DMS 273 treated with DMSO at 0.1 percent for 48 hours (cell line): Measurements from ENCODE around the gene TCF4.

ENCODE experiments used
- DNase-seq: peaks from one replicate; lab custom pipeline; 2025; lab: John Stamatoyannopoulos, UW

TCF4 gene

DNA sequence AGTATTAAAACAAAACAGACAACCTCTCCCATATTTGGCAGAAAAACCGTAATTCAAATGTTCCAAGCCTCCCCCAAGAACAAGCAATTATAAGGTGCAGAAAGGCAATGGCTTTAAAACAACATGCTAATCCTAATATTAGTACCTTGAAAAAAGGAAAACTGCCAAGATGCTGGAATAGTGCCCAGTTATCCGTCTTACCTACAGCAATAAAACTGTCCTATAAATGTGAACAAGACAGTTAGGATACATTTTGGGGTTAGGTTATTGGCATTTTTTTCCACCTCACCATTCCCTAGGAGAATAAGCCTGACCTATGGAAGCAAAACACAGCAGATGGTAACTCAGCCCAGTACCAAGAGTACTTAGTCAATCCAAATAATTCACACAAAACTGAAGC, 83.2 kb downstream of the TCF4 start:
- no peak for DNase-seq

DNA sequence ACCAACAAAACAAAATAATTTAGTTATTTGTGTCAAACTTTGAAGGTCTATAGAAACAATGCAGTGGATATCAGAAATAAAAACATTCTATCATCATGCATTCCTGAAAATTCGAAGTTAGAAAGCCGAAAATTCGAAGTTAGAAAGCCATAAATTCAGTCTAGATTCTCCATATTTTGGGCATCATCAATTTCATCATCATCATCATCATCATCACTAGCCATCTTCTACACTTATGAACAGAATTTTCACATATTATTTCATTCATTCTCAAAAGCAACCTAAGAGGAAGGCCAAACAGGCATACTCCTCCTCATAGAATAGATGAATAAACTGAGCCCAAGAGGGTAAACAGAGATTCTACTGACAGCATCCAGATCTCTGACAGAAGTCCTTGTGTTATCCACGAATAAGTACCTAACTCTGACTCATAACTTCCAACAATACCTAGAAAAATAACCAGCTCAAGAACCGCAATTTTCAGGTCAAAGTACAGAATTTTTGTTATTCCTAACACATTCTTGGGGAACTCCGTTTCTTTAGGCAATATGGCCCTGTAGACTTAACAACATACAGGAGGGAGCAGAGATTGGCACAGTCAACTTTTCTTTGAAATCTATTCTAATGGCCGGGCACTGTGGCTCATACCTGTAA, 84.7 kb downstream of the TCF4 start:
- DNase-seq: no peak

DNA sequence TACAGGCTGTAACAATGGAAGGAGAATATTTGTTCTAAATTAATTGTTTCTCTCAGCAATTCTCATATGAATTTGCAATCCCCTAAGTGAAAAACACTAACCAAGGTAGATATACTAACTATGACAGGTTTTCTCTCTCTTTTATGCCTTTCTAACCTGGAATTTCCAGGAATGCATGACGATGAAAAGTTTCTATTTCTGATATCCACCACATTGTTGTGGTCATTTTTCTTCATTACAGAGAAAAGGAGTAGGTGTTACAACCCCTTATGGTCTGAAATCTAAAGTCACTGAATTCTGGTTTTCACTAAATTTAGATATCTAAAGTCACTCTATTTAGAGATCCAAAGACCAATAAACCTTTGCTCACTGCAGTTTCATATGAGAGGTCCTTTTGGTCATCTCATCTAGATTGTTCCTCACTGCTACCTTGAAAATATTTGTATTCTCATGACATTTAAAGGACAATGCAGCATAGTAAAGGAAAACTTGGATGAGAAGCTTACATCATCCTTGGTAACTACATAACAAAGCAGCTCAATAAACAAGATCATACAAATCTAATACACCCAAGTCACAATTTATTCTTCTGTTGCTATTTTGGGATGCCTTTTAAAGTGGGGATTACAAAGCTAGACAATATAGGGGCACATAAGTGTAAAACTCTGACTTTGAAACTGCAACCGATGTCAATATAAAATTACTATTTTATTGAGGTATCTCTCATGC, 85.8 kb downstream of the TCF4 start:
- DNase-seq: no peak

DNA sequence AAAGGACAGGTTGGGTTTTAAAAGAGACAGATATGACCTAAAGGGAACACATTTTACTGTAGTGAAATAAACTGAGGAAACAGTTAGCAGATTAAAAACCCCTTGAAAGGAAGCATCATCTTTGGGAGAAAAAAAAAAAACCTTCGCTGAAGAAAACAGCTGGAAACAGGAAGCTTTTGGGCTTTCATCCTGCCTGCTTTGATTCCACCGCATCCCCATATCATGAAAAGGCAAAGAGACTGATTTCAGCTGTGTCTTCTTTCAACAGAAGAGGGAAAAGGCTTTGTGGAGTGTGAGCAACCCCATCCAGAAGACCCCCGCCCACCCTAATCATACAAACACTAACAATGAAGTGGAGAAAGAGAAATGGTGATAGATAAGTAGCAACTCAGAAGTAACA, 86.4 kb downstream of the TCF4 start:
- no peak for DNase-seq

DNA sequence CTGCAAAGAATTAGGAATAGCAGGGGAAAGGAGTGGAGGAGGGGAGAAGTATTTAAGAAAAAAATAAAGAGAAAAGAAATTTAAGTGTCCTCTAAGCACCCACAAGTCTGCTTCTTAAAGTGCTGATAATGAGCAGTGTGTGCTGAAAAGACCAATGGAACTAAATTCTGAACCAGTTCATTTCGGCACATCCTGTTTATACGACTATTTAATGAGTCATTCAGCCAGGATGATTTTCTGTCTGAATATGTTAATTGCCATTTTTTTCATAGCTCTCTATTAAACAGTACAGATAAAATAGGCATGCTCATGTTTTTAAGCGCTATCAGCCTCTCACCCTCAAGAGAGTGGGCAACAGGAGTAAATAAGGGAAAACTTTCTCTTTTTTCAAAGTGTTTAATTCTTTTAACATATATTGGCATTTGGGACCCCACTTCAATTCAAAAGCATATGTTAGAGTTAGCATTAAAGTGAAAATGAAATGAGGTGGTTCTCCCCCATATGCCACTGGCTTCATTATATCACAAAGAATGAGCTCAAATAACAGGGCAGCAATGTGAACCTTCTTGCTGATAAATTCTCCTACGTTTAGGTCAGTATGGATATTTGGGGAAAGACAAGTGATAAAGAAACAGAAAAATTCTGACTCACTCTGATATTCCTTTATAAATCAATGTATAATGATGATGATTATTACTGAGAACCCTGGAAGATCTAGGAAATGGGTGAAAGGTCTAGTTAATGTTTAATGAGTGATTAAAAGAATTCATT, 87.5 kb downstream of the TCF4 start:
- peak; percentile 82 for DNase-seq

DNA sequence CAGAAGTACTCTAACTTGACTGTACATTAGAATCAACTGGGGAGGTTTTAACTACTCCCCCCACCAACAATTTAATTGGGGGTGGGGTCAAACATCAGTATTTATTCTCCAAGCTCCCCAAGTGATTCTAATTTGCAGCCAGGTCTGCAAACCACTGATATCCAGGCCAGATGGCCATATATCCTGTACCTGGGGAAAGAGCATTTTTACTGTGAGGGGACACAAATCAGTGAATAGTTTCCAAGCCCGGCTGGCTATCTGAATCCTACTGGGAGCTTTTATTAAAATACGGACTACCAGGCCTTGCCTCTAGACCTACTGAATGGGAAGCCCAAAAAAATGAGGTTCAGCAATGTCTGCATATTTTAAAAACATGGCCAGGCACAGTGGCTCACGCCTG, 88.5 kb downstream of the TCF4 start:
- no peak for DNase-seq

DNA sequence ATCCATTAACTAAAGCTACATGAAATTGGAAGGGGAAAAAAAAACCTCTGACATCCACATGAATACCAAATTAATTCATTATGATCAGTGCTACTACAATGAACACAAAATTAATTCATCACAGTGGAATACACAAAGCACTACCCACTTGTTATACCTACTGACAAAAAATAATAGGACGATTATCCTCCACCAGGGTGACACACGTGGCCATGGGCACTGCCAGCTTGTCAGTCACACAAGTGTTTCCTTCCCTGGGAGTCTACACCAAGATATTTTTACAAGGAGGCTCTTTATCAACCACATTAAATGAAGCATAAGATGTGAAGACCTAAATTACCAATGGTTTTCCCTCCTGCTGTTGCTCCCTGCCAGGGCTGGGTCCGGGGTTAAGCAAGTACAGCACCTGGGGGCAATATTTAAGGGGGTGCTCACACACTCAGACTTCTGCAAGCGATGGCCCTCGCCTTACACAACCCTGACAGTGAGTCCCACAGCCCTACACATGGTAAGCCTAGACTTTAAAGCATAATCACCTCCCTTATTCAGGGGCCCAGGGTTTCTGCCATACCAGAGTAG, 90.1 kb downstream of the TCF4 start:
- no peak for DNase-seq

DNA sequence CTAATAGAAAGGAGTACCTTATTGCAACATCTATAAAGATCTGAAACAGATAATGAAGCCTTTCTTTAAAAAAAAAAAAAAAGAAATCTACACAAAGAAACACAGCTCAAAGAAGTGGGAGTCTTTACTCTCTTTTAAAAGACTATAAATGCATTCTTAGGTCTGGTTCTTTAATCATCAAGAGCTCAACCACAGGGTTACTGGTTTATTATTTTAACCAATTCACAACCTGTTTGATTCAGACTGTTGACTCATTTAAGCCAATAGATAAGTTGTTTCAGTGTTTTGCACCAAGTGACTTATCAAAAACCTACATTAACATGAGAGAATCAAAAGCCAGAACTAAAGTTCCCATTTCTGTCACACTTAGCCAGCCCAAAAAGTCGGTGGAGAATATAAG, 93.1 kb downstream of the TCF4 start:
- no peak for DNase-seq

DNA sequence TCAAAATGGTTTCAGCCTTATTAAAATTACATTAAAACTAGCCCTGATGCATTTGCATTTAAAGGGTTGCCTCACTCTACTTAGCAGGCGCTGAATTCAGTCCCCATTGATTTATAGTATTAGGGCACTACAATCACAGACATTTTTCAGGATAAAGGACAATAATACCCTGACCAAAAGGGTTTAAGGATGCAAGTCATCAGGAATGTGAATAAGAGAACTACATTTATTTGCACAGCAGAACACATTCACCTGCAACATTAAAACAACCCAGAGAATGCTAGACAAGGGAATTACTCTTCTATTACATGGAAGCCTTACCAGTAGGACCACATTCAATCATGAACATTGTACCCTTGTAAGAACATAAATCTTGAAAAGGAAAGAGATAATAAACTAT, 93.6 kb downstream of the TCF4 start:
- no peak for DNase-seq

DNA sequence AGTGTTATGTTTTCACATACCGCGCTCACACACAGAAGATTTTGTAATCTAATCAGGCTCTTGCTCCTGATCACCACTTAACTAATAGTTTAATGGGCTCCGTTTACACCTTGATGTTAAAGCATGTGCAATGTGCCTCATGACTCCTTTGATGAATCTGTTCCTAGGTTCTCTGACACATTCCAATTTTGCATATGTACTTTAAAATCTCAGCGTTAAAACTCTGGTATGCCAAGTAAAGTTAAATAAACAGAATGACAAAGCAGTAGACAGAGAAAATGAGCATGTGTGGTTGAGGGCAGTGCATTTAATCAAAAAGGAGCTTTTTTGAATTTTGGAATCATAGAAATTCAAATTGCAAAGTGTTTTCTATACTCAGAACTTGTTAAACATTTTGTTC, 96.4 kb downstream of the TCF4 start:
- no peak for DNase-seq

DNA sequence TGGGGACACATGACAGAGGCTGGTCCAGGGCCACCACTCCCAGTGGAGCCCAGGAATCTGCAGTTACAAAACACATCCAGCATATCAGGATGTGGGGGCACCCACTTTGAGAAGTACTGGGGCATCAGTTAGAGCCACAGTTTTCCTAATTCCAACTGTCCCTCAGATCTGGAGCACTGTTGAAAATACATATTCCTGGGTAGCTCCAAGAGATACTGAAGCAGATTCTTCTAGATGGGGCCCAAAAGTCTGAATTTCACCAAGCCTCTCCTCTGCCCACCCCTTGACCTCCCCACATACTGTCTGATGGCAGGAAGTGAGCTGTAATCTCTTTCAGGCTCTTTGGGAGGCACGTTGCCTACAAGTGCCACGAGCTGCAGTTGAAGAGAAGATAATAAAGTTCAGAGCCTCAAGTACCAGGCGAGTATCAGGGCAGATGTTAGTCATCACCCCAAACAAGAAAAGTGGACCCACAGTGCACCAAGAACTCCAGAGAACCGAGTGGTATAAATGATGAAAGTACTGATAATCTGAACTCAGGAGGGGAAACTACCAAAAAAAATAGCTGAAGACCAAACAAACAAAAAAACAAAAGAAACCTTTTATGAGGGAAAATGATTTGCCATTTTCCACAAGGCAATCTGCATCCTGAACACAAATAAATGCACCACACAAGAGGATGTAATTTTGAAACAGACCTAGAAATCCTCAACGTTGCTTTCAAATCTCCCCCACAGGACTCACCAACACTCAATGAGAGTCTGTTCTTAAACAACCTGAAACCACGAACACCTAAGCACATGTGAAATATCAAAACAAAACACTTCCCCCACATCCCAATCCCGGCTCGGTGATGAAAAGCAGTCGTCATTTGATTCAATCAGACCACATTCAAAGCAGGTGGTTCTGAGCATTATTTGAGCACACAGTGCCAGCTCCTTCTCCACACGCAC, 98.7 kb downstream of the TCF4 start:
- DNase-seq: no peak

DNA sequence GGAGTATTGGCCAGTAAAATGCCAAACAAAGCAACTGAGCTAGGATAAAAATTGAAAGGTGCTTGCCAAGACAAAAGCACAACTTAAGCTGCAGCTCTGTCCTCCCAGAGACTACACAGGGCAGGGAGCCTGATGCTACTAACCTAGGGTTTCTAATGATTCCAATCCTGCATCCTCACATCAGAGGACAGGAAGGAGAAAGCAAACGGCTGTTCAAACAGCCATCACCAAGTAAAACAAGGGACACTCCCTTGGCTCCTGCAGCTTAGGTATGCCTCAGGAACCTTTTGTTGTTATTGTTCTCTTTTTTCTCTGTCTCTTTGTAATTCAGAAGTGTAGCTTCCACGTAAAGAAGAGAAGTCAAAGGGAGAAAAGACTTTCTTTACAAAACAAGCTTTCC, 99.5 kb downstream of the TCF4 start:
- DNase-seq: no peak

DNA sequence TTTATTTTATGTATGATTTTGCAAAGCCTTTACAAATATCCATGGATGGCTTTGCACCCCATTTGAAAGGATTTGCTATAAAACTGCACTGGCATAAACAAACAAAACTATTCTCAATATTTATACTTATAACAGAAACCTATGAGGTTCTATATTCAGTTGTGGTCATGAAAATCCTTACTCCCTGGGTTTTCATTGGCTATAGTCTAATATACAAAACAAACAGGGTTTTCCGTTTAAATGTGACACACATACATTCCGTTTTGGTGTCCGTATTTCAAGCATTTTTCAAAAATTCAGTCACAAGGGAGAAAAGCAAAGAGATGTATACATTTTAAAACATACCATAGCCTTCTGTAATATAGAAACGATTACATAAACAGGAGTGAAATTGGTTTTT, 100.0 kb downstream of the TCF4 start:
- DNase-seq: no peak

DNA sequence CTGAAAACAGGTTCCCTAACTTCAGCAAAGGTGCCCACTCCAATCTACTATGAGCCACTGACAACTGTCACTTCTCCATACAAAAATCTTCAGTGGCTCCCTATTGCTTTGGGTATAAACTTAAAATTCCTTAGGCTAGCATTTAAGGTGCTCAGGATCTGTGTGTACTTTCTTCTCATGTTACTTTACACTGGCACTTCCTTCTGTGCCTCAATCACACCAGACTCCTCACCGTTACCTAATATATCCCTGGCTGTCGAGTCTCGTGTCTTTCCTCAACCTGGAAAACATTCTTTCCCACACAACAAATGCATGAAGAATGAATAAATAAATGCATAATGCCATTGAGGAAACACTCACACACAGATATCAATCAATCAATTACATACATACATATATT, 101.1 kb downstream of the TCF4 start:
- DNase-seq: no peak

DNA sequence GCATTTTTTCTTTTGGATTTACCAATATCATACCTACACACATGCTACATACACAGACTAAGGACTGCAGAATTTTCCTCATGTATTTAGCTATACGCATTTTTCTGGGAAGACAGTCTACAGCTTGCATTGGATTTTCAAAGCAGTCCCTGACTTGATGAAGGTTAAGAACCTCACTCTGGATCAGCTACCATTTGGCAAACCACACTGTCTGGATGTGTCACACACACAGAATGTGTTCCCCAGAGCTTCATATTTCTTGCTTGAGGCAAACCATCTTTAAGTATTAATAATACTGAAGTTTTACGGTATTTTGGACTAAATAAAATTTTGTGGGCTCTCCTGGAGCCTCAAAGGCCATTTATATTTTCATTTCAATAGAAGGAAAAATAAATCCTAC, 102.3 kb downstream of the TCF4 start:
- DNase-seq: no peak

DNA sequence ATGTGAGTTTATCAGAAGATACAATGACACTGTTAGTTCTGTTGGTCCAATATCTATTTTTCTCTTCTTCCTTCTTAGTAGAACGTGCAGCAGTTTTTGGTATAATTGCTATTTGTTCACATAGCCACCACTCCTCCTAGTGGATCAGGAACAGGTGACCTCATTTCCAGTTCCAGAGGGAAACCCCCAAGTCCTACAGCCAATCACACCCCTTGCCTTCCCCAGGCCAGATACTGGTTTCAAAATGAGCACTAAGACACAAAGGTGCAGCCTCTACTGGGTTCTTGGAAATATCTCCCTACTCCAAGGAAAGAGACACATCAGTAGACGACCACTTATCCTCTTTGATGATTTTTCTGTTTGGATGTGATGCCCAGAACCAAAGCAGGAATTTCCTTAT, 103.2 kb downstream of the TCF4 start:
- DNase-seq: no peak

DNA sequence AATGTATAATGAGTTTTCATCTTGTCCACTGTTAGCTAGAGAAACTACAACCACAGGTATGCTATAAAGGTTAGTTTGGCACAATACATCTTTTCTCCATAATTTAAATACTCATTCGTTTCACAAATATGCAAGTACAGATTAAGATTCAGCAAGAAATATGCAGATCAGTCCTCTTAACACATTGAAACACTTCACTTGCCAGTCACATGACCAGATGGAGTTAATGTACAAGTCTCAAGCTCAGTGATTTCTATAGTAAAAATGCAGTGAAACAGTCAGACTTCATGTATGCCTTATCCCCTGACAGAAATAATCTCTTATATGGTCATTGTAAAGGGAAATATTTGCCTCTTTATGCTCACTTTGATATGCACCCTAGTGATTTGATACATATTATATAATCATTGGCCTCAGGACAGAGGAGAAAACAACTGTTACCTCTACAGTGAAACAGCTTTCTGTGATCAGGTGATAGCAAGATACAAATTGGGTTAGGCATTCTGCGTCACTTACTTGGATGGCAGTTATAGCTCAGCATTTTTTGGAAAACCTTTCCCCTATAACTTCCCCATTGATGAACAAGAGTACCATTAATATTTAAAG, 104.6 kb downstream of the TCF4 start:
- DNase-seq: no peak

DNA sequence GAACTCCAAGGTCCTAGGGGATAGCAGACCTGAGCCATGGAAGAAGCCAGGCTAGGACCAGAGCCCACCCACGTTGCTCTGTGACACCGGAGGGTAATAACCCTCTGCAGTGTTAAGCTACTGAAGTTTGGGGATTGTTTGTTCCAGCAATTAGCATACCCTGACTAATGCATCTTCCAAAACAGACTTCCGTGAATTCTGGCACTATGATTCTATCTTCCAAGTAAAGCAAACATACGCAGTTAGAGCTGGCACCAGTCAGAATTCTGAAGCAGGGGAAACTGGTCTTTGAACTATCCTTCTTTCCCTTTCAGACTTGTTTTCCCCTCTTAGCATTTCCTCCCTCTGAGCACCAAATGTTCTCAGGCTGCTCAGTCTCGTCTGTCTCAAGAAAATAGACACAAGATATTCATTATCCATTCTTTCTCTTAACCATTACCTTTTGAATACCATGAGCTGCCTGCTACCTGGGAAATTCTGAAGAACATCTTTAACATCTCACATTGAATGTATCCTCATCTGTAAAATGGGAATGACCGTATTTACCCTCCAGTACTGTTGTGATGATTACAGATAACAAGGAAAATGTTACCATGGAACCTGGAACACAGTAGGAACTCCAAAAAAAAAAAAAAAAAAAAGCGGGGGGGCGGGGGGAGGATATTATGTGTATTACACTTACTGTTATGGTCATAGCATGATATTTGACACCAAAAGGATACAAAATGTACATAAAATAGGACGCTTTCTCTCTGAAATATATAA, 108.2 kb downstream of the TCF4 start:
- no peak for DNase-seq

DNA sequence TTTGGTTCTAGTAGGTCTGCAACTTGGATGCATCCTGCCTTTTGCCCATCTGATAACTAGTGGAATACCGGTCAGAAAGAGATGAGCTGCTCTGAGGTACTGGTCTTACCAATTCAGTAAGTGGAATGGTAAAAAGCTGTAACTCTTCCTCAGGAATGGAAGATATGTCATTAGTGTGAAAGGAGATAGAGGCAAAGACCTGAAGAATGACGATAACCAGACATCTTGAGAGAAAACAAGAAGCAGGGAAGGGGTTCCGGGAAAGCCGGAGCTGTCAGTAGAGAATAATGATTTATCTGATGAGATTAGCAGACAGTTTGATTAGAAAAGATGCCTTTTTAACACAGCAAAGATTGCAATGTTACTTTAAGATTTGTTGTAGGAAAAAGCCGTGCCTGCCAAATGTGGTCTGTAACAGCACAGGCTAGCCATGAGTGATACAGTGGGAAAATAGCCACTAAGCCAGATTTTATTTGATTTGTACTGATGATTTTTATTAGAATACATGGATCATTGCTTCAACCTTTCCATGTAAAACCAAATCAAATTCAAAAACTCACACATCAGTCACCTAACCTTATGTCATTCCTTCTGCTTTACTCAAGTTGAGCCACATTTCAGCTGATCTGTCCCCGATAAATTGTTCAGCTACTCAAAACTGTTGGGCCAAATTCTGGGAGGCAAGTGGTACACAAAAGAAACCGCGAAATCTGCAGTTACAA, 110.0 kb downstream of the TCF4 start:
- DNase-seq: no peak

DNA sequence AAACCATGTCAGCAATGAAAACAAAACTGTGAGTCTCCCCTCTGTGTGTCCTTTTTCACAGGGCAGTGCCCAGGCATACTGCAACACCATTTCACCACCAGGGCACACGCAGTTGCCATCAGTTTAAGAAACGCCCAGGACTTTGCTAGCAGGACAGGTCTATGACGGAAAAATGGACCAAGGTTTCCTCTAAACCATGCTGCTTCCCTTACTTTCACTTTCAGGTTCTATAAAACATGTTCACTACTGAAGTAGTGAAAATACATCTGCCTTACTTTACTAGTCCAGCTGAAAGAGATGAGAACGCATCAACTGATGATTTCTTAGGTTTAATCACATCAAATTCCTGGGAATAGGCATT, 110.5 kb downstream of the TCF4 start:
- DNase-seq: no peak
